Uterus (tissue), 4 donors: ENCODE results near the gene AMOTL1. TPM values are rescaled to one million over a fixed set of nuclear protein-coding genes. Genes with fewer than 3 reads are reported as not detected.

Source experiments
- DNase-seq, 2 donors: peaks; one replicate each; pipeline ENCODE4 v3.0.0-alpha.2; 2019 to 2020
- H3K27ac ChIP-seq, 2 donors: fragments of 200-600 bp; sonication (generic); 1 replicate in 1 of 2; 2 replicates in 1 of 2; pipeline ENCODE4 v1.5.1; 2016 to 2018
- H3K27me3 ChIP-seq, 2 donors: fragments of 200-600 bp; sonication (generic); one replicate each; pipeline ENCODE4 v1.5.1; 2018 to 2019; ENCODE audit warnings: control low read depth in 1 of 2
- H3K36me3 ChIP-seq, 2 donors: fragments of 200-600 bp; sonication (generic); one replicate each; pipeline ENCODE4 v1.5.1; 2019; ENCODE audit warnings: control low read depth in 1 of 2
- H3K4me1 ChIP-seq, 2 donors: fragments of 200-600 bp; sonication (generic); one replicate each; pipeline ENCODE4 v1.5.1; 2018 to 2019; ENCODE audit warnings: control low read depth in 1 of 2
- H3K4me3 ChIP-seq, 2 donors: fragments of 200-600 bp; sonication (generic); 1 replicate in 1 of 2; 2 replicates in 1 of 2; pipeline ENCODE4 v1.5.1; 2018 to 2019; ENCODE audit warnings: mild to moderate bottlenecking in 1 of 2
- H3K9me3 ChIP-seq, 2 donors: fragments of 200-600 bp; sonication (generic); one replicate each; pipeline ENCODE4 v1.5.1; 2019; ENCODE audit warnings: control low read depth in 1 of 2
- POLR2A ChIP-seq, 2 donors: fragments of 450-650 bp; IDR thresholded peaks; one replicate each; pipeline ENCODE4 v1.6.1; 2016; ENCODE audit warnings: antibody characterized with exemption in 2 of 2, mild to moderate bottlenecking in 1 of 2, moderate library complexity in 1 of 2
- intact Hi-C: fragments of 100-400 bp; cut with DNase I; formaldehyde crosslinking; loops from one replicate; pipeline ENCODE4 v1.15.1; 2023; ENCODE audit warnings: low total_unique reads
- total RNA-seq, 4 donors: library from RNA; depleted of rRNA in 3 of 4; stranded (reverse); fragments of >200 nt in 3 of 4; gene quantifications; one replicate each; pipeline versions ENCODE4 v1.1.0 to v1.2.4, GENCODE V29; 2014 to 2023
- TF ChIP-seq, protein P1 (sequence below), 4 experiments: fragments of 200-600 bp in 2 of 4; fragments of 450-650 bp in 2 of 4; sonication (generic) in 2 of 4; IDR thresholded peaks; one replicate each; pipeline ENCODE4 v1.5.1; 2016 to 2019; ENCODE audit warnings: antibody characterized with exemption in 4 of 4, mild to moderate bottlenecking in 2 of 4, moderate library complexity in 1 of 4
- donor health status: DM: yes; HTN: yes; CAD: no.

AMOTL1 gene
- total RNA-seq, 4 donors from 2014 or later = 20.6 to 107 (median 41.5) TPM

DNA sequence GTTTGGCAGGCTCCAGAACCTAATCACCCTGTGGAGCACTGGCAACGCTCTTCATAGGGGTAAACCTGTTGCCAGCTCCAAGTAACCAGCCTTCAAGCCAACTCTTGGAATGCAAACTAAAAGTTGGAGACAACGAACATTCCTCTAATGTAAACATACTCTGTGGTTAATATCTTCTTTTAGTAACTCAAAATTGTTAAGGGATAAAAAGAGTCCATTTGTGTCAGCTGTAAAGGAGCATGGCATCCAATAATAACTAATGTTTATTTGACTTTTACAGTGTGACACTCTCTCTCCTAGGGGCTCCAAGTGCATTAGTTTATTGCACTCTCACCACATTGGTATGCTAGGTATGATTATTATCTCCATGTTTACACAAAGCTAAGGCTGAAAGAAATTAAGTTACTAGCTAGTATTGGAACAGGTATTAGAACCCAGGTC is 31.0 kb upstream of the AMOTL1 start:
- no peak overlapping the region for H3K27ac ChIP-seq
- no peak for DNase-seq

DNA sequence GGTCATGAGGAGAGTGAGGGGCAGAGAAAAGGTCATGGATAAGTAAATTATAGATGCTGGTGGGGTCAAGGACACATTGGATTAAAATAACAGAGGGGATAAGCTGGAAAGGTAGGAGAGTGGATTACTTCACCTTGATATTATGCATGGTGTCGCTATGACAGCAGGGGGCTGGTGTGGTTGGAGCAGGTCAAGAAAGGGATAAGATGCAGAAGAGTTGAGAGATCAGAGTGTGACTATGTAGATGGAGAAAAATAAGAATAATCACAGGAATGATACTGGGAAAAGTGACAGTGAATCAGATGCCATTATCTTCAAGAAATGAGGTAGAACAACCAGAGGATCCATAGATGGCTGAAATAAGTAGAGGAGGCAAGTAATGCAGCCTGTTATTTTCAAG is 29.4 kb upstream of the AMOTL1 start:
- H3K9me3 ChIP-seq = no peaks in the 10 kb centered on the region
- no peak for TF ChIP-seq POLR2A (IDR thresholded peaks at IDR 0.05)
- TF ChIP-seq, protein P1, sequence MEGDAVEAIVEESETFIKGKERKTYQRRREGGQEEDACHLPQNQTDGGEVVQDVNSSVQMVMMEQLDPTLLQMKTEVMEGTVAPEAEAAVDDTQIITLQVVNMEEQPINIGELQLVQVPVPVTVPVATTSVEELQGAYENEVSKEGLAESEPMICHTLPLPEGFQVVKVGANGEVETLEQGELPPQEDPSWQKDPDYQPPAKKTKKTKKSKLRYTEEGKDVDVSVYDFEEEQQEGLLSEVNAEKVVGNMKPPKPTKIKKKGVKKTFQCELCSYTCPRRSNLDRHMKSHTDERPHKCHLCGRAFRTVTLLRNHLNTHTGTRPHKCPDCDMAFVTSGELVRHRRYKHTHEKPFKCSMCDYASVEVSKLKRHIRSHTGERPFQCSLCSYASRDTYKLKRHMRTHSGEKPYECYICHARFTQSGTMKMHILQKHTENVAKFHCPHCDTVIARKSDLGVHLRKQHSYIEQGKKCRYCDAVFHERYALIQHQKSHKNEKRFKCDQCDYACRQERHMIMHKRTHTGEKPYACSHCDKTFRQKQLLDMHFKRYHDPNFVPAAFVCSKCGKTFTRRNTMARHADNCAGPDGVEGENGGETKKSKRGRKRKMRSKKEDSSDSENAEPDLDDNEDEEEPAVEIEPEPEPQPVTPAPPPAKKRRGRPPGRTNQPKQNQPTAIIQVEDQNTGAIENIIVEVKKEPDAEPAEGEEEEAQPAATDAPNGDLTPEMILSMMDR (IDR thresholded peaks at IDR 0.05) = no peak
- H3K27me3 ChIP-seq = no peaks in the 10 kb centered on the region
- DNase-seq = no peak
- H3K36me3 ChIP-seq = no peaks in the 10 kb centered on the region
- no peak overlapping the region for H3K4me3 ChIP-seq
- H3K27ac ChIP-seq = no peak overlapping the region
- H3K4me1 ChIP-seq = peaks cover 0 to 3% of the 10 kb centered on the region in 2 donors
- intact Hi-C loops = no loop called here

More for the DNA sequence above, 31.0 kb upstream of the AMOTL1 start:
- TF ChIP-seq, protein P1 (IDR thresholded peaks at IDR 0.05) = no peak
- no peak for TF ChIP-seq POLR2A (IDR thresholded peaks at IDR 0.05)
- Histone ChIP-seq H3K4me3 (no peak overlapping the region), H3K27me3 (no peaks in the 10 kb centered on the region), H3K9me3 (no peaks in the 10 kb centered on the region), H3K36me3 (no peaks in the 10 kb centered on the region), H3K4me1 (peaks cover 0 to 3% of the 10 kb centered on the region in 2 donors)
- intact Hi-C loops = no loop called here

DNA sequence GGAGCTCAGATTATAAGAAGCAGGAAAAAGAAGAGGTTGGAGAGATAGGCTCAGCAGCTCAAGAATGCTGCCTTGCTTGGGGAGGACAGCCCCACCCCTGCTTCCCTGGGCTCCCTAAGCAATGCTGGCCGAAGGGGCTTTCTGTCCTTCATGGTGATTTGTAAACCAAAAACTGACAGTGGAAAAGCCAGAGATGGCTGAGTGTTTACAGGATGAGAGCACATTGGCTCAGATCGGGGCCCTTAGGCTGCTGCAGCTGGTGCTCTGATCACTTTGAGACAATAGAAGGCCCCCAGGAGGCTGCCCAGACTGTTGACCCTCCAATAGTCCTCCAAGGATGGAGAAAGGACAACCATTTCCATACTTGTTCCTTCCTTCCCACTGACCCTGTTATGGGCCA is 28.8 kb upstream of the AMOTL1 start:
- H3K36me3 ChIP-seq = no peaks in the 10 kb centered on the region
- H3K27ac ChIP-seq = no peak overlapping the region
- H3K27me3 ChIP-seq = no peaks in the 10 kb centered on the region
- TF ChIP-seq, protein P1 (IDR thresholded peaks at IDR 0.05) = no peak
- no peak for TF ChIP-seq POLR2A (IDR thresholded peaks at IDR 0.05)
- H3K9me3 ChIP-seq = no peaks in the 10 kb centered on the region
- intact Hi-C loops = no loop called here
- no peak for DNase-seq
- peaks cover 0 to 3% of the 10 kb centered on the region in 2 donors for H3K4me1 ChIP-seq
- H3K4me3 ChIP-seq = no peak overlapping the region

DNA sequence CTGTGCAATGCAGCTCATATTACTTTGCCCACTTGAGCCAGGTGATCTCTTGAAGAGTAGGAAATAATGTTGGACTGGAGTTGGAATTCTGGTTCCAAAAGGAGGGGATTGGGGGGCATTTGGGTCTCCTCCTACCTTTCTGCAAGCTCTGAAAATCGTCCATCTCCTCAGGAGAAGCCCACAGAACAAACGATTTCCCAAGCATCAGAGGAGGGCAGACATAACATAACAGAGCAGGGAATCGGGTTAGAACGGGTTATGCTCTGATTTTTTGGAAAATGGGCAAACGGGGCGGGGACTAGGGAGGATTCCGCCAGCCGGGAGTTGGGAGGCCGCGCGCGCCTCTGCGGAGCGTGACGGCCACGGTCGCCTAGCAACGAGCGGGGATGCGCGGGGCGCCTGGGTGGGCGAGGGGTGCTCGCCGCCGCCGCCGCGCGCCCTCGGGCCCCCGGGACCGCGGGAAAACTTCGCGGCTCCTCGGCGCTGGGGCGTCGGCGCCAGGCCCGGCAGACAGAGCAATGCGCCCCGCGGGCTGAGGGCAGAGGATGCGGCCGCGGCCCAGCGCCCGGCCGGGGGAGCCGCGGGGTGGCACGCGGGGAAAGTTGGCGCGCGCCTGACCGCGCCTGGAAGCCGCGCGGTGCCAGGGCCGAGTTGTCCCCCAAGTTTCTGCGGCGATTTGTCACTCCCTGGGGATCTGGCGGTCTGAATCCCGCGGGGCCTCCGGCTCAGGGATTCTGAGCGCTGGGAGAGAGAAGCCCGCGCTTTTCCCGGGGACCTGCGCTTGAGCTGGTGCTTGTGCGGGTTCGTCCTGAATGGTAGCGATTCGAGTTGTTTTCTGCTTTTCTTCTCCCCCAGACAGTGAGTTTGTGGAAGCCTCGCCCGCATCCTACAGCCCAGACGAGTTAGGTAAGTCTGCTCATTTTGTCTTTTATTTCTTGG is 27.8 kb upstream of the AMOTL1 start:
- peak overlapping the region; percentile 54 to 56 for H3K27ac ChIP-seq
- intact Hi-C loops = no loop called here

More for the DNA sequence above, 27.8 kb upstream of the AMOTL1 start:
- Histone ChIP-seq H3K4me1 (peaks cover 0 to 3% of the 10 kb centered on the region in 2 donors), H3K27me3 (no peaks in the 10 kb centered on the region), H3K4me3 (peak overlapping the region; percentile 43 to 54), H3K36me3 (no peaks in the 10 kb centered on the region), H3K9me3 (no peaks in the 10 kb centered on the region)
- DNase-seq = peak; percentile 53 to 66
- TF ChIP-seq, protein P1 (IDR thresholded peaks at IDR 0.05) = no peak
- TF ChIP-seq POLR2A (IDR thresholded peaks at IDR 0.05) = no peak
